HG03095 (cell line): ENCODE data around the gene RAPGEF5.

Experiments
- ATAC-seq: cut with Tn5 transposase; IDR thresholded peaks from one replicate; pipeline ENCODE4 v1.9.1; 2021; ENCODE audit warnings: moderate library complexity; ENCODE audit not compliant: unreplicated experiment

Gene RAPGEF5

GRCh38 chr7:22229148-22229547 lies 127.8 kb downstream of the RAPGEF5 start:
- no peak for ATAC-seq

DNA sequence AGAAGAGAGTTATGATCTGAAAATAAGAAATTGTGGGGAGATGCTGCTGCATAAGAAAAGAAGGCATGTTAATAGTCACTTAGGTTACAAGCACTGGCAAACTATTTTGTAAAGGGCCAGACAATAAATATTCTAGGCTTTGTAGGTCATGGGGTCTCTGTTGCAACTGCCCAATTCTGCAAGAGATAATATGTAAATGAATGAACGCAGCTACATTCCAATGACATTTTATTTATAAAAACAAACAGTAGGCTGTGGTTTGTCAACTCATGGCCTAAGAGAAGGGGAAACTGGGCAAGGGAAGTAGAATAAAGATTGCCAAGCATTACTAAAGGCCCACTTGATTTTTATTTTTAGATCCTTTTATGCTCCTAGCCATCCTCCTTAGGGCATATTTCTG lies 133.1 kb downstream of the RAPGEF5 start:
- ATAC-seq: no peak

DNA sequence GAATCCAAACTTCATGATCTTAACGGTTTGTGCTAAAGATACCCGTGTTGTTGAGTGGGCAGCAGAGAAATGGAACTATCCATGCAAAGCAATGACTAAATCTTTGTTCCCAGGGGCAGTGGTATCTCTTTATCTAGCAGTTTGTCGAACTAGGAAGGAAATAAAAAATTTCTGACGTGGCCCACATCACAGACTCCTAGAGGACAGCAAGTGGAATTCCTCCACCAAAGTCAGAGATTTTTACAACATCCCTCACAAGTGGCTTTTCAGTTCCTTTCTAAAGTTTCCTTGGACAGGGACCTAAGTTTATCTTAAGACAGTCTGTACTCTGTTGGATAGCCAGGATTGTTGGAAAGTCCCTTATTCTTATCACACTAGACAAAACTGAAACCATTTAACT lies 136.0 kb downstream of the RAPGEF5 start:
- ATAC-seq: no peak

DNA sequence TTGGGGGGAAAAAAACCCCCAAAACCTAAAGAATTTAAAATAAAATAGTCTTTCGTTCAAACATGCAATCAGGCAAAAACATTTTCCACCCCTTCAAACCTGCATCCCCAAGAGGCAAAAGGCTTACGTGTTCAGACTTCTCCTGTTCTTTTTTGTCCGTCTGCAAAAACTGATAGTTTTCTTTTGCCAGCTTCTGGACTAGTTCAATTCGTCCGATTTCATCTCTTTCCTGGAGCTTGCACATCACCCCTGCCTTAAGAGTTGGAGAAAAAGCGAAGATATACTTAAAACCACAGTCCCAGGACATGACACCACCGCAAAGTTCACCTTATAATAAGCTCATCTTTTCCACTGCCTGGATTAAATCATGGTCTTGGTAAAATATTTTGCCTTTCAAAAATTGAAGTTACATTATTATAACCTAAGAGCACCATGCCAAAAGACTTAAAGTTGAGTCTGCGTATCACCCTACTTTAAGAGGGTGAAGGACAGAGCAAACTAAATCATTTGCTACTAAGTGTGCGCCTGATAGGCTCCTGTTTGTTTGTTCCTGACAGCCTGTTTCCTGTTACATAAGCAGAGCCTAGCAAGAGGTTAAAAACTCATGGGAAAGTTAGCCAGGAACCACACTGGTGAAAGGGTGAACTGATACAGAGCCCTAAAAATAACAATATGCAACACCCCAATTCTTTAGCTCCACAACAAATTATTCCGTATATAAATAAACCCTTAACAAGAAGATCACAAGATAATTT lies 137.0 kb downstream of the RAPGEF5 start:
- ATAC-seq: no peak

- no peak for ATAC-seq
Observed at GRCh38 chr7:22219036-22219435, 137.9 kb downstream of the RAPGEF5 start.

GRCh38 chr7:22216832-22217475 lies 140.0 kb downstream of the RAPGEF5 start:
- ATAC-seq: no peak

- ATAC-seq: no peak
Observed at GRCh38 chr7:22216309-22216708, 140.6 kb downstream of the RAPGEF5 start.

DNA sequence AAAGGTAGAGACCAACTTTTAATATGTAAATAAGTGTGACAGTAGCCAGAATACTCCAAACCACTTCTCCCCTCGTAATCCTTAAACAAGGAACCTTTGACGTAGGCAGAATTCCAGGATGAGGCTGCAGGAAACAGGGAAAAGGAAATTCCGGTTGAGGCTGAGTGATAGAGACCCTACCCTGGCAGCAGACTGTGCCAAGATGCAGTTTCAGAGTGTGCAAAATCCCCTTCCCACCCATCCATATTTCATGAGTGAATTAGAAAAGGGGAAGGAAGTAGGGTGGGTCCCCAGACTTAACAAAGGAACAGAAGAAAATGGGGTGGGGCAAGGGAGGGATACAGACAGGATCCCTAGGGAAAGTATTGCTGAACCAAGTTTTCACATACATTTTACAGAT lies 143.0 kb downstream of the RAPGEF5 start:
- no peak for ATAC-seq

GRCh38 chr7:22213081-22213480 lies 143.9 kb downstream of the RAPGEF5 start:
- ATAC-seq: no peak

- no peak for ATAC-seq
Observed at GRCh38 chr7:22210967-22211366, 146.0 kb downstream of the RAPGEF5 start.

GRCh38 chr7:22210355-22210754 lies 146.6 kb downstream of the RAPGEF5 start:
- ATAC-seq: no peak

- no peak for ATAC-seq
Observed at GRCh38 chr7:22208799-22209198, 148.2 kb downstream of the RAPGEF5 start.

DNA sequence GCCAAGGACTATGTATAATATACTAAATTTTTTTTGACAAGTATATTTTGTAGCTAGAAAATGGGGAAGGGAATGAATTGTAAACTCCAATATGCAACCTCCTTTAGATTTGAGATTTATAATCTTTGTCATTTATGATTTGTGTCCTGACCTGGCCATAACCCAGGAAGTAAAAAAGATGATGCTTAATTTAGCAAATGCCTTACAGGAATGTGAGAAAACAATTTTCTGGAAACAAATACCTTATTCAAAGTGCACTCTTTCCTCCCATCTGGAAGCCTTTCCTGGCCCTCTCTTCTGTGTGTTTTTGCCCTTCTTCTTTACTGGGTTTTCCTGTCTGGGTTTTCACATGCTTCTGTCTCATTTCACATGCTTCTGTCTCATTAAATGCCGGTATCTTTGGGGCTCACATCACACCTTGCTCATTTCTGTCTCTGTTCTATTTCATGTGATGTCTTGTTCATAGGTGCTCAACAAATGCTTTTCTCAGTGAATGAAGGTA lies 149.2 kb downstream of the RAPGEF5 start:
- ATAC-seq: no peak

- ATAC-seq: no peak
Observed at GRCh38 chr7:22205631-22206030, 151.3 kb downstream of the RAPGEF5 start.

DNA sequence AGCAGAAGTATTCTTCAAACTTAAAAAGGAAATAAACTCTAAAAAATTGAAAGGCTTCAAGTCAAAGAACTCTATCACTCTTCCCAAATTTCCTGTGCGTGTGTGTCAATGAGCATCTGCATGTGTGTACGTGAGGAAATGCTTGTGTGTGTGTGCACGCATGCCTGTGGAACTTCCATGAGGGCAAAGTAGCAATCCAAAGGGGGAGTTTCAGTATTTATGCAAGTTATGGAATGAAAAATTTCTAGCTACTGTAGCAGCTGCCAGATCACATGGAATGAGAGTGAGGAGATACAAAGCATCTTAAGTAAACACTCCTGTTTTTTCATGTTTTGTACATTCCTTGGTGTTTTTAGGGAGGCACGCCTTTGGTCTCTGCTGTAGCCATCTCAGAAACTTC lies 152.6 kb downstream of the RAPGEF5 start:
- ATAC-seq: no peak

DNA sequence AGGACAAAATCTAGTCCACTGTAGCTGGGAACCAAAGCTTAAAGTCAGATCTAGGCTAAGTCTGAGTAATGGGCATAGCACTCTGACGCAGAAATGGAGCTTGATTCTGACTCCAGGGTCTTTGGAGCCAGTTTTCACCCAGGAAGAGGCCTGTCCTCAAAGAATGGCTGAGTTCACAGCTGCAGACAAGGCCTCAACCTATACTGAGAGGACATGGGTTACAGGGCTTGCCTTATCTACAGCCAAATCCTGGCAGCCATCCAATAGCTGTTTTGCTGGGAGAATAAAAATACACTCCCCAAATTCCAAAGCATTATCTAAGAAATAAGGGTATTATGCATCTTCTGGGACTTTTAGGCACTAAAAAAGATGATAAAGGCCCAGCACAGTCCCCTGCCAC lies 154.8 kb downstream of the RAPGEF5 start:
- ATAC-seq: no peak

DNA sequence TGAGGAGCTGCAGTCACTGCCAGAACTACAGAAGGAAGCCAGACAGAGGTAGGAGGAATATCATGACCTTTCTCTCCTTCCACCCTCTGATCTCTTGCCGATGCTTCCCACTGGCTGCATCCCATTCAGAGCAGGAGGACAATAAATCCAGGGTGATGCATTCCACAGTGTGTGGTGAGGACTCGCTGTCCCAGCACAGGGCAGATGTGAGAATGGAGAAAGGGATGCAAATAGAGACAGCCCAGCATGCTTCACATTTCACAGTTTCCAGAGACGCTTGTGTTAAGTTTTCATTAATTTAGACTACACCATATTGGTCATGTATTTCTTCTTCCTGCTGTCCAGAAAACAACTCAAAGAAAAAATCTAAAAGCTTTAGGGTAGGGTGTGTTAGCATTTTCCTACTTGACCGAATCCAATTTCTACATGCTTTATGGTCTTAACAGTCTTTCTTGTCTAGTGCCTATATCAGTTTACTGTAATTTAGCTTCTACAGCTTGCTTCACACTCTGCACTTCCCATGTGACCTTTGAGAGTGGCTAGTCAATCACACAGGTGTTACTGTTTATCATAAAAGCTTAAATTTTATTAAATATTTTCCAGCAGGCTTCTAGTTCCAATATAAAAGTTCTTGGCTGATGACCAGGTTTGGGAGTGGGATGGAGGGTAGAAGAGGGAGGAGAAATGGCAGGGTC lies 155.6 kb downstream of the RAPGEF5 start:
- ATAC-seq: no peak

DNA sequence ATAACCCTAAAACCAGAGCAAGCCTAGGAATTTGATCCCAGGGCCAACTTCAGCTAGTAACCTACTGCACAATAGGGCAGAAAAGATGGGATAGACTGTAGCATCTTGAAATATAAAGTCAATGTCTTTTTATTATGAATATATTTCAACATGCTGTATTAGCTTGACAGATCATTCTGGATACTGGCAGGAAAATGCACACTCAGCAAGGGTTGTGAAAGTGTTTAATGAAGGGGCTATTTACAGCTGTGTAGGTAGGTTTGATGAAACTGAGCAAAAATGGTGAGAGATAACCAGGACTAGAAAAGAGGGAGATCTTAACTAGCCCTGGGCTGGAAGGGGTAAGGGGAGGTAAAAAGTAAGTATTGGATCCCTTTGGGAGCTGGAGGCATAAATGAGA lies 156.2 kb downstream of the RAPGEF5 start:
- no peak for ATAC-seq

DNA sequence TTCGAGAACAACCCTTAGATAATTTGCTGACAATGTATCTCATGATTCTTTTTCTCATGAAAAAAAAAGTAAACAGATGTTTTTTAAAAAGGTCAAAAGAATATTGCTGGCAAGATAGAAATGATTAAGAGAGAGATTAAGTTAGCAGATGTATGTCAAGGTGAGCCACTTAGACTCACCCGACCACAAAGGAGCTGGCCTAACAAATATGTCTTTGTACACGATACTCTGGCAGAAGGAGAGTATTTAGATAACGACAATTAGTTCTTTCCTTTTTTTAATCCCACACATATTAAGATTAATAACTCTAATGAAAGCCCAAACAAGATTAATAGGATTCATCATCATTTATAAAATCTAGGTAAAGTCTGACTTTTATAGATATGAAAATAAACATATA lies 156.7 kb downstream of the RAPGEF5 start:
- no peak for ATAC-seq

DNA sequence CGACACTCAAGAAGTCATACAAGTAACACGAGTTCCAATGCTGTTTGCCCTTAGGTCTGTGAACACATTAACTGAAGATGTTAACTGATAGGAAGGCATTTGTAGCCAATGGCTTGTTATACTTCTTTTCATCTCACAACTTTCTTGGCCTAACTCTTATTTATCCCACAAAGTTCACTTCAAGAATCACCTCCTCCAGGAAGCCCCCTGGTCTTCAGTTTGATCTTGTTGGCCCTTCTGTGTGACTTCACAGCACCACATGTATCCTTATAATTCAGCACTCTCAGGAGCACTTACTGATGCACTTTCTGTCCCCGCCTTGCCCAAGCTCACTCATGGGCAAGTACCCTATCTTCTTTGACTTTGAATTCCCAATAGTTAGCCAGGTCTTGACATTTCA lies 159.6 kb downstream of the RAPGEF5 start:
- ATAC-seq: no peak

DNA sequence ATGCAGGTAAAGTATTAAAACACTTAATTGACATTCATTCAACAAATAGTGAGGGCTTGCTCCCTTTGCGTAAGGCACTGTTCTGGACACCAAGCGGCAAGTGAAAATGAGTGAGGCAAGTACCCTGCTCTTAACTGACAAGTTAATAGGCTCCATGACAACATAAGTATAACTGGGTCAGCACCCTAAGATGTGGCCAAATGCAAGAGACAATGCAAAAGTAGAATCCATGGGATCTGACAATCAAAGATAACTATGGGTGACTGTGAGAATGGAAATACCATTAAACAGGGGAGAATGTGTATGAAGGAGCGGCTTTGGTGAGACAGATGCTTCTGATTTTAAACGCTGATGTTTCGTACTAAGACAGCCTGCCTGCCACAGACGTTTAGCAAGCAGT lies 160.5 kb downstream of the RAPGEF5 start:
- no peak for ATAC-seq
